Measurements from ENCODE around the gene ADRA1B. TPM values are rescaled to one million over a fixed set of nuclear protein-coding genes. Genes with fewer than 3 reads are reported as not detected.

ADRA1B gene
- total RNA-seq (2012; rRNA removed): 0.25 and 0.87 TPM in 2 replicates

GRCh38 chr5:159915904-159916840, at the start of gene ADRA1B:
Gene ADRA1B (plus strand): TSS chr5:159916482. CDS start chr5:159916906, 424 bp downstream.
- Histone ChIP-seq H3K4me3 (ENCODE audit: low read length) (peak within 1 kb of the TSS; percentile 71), H3K9ac (ENCODE audit: low read depth, low read length) (peak within 1 kb of the TSS; percentile 59)

GRCh38 chr5:159873680-159874079, 42.6 kb upstream of the ADRA1B start:
- Histone ChIP-seq H3K9ac (ENCODE audit: low read depth, low read length) (no peak overlapping the region), H3K36me3 (ENCODE audit: insufficient read depth, low read length) (no peaks in the 10 kb centered on the region), H3K9me3 (replicated peaks; ENCODE audit: low read length) (no peaks in the 10 kb centered on the region), H3K27me3 (ENCODE audit: control insufficient read depth, insufficient read depth, low read length) (no peaks in the 10 kb centered on the region), H3K4me2 (ENCODE audit: low read length) (peak overlapping the region; percentile 1), H3K4me1 (ENCODE audit: control insufficient read depth, insufficient read depth, low read length) (peaks cover 28% of the 10 kb centered on the region), H3K4me3 (ENCODE audit: low read length) (peak overlapping the region; percentile 3)

More at GRCh38 chr5:159915904-159916840, at the start of gene ADRA1B:
- H3K9me3 ChIP-seq (replicated peaks; ENCODE audit: low read length): no peaks in the 10 kb centered on the region
- no peaks in the 10 kb centered on the region for H3K27me3 ChIP-seq (ENCODE audit: control insufficient read depth, insufficient read depth, low read length)
- no peaks in the 10 kb centered on the region for H3K36me3 ChIP-seq (ENCODE audit: insufficient read depth, low read length)
- H3K4me2 ChIP-seq (ENCODE audit: low read length): peak within 1 kb of the TSS; percentile 87
- peaks cover 60% of the 10 kb centered on the region for H3K4me1 ChIP-seq (ENCODE audit: control insufficient read depth, insufficient read depth, low read length)

- no peaks in the 10 kb centered on the region for H3K9me3 ChIP-seq (replicated peaks; ENCODE audit: low read length)
- H3K4me1 ChIP-seq (ENCODE audit: control insufficient read depth, insufficient read depth, low read length): peaks cover 34% of the 10 kb centered on the region
- H3K36me3 ChIP-seq (ENCODE audit: insufficient read depth, low read length): no peaks in the 10 kb centered on the region
- no peaks in the 10 kb centered on the region for H3K27me3 ChIP-seq (ENCODE audit: control insufficient read depth, insufficient read depth, low read length)
- no peak overlapping the region for H3K4me3 ChIP-seq (ENCODE audit: low read length)
- H3K4me2 ChIP-seq (ENCODE audit: low read length): peak overlapping the region; percentile 1
- H3K9ac ChIP-seq (ENCODE audit: low read depth, low read length): no peak overlapping the region
Measured at GRCh38 chr5:159874263-159874662, 42.0 kb upstream of the ADRA1B start.

DNA sequence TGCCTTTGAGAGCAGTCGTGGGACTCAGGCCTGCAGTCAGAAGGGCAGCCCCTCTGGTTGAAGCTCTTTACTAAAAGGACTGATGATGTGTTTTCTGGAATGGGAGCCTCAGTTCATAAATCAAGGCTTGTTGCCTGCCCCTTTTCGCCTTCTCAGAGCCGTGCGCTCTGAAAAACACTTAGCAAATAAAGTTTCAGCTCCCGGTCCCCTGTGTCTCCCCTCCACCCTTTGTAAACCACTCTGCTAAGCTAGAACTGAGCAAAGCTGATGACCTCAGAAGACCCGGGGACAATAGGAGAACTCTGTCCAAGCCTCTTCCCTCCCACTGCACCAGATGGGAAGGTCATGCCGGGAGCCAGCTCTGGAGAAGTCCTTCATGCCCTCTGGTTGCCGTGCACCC, 39.3 kb upstream of the ADRA1B start:
- H3K9me3 ChIP-seq (replicated peaks; ENCODE audit: low read length): no peaks in the 10 kb centered on the region
- peaks cover 37% of the 10 kb centered on the region for H3K4me1 ChIP-seq (ENCODE audit: control insufficient read depth, insufficient read depth, low read length)
- H3K4me3 ChIP-seq (ENCODE audit: low read length): no peak overlapping the region
- H3K36me3 ChIP-seq (ENCODE audit: insufficient read depth, low read length): no peaks in the 10 kb centered on the region
- H3K27me3 ChIP-seq (ENCODE audit: control insufficient read depth, insufficient read depth, low read length): no peaks in the 10 kb centered on the region
- H3K4me2 ChIP-seq (ENCODE audit: low read length): no peak overlapping the region
- H3K9ac ChIP-seq (ENCODE audit: low read depth, low read length): no peak overlapping the region

DNA sequence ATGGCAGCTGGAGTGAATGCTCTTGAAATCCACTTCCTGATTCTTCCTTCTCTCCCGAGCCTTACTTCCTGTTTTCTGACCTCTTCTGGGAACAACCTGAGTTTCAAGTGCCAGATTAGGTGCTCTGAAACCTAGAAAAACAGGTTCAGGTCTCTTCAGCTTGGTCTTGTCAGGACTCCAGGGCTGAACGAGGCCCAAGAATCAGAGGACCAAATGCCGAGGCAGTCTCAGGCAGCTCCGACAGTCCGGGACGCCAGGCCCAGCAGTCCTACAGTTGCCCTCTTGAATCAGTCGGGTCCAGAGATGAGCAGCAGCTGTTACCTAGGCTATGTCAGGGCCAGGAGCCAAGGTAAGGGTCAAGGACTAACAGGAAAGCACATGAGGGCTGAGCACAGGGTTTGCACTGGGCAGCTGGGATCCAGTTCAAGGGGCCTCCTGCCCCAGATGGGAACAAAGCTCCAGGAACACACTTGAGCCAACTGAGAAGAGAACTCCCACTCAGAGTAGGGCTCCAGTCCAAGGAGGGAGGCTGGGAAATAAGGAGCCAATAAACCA, 38.3 kb upstream of the ADRA1B start:
- Histone ChIP-seq H3K4me2 (ENCODE audit: low read length) (no peak overlapping the region), H3K9me3 (replicated peaks; ENCODE audit: low read length) (no peaks in the 10 kb centered on the region), H3K36me3 (ENCODE audit: insufficient read depth, low read length) (no peaks in the 10 kb centered on the region), H3K4me3 (ENCODE audit: low read length) (no peak overlapping the region), H3K27me3 (ENCODE audit: control insufficient read depth, insufficient read depth, low read length) (no peaks in the 10 kb centered on the region), H3K4me1 (ENCODE audit: control insufficient read depth, insufficient read depth, low read length) (peaks cover 42% of the 10 kb centered on the region), H3K9ac (ENCODE audit: low read depth, low read length) (no peak overlapping the region)

DNA sequence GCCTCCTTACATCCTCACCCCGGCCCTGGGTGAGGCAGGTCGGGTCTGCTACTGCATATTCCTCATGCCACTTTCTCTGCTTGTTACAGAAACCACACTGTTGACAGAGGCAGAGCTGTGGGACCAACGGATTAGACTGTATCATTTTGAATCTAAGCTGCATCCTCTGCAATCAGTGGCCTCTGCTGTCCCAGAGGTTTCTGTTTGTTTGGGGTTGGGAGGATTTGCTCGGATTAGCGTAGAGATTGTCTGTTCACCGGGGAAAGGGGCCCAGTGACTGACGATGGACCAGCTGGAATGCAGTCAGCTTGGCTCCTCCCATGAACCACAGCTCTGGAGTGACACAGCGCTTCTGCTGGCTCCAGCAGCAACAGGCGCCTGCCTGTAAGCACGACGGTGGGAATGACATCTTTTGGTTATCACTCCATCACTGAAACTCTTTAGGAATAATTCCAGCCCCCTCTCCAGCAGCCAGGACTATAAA, 37.3 kb upstream of the ADRA1B start:
- peaks cover 42% of the 10 kb centered on the region for H3K4me1 ChIP-seq (ENCODE audit: control insufficient read depth, insufficient read depth, low read length)
- no peaks in the 10 kb centered on the region for H3K27me3 ChIP-seq (ENCODE audit: control insufficient read depth, insufficient read depth, low read length)
- H3K9me3 ChIP-seq (replicated peaks; ENCODE audit: low read length): no peaks in the 10 kb centered on the region
- no peak overlapping the region for H3K4me3 ChIP-seq (ENCODE audit: low read length)
- no peaks in the 10 kb centered on the region for H3K36me3 ChIP-seq (ENCODE audit: insufficient read depth, low read length)
- H3K9ac ChIP-seq (ENCODE audit: low read depth, low read length): peak overlapping the region; percentile 36
- H3K4me2 ChIP-seq (ENCODE audit: low read length): peak overlapping the region; percentile 69

DNA sequence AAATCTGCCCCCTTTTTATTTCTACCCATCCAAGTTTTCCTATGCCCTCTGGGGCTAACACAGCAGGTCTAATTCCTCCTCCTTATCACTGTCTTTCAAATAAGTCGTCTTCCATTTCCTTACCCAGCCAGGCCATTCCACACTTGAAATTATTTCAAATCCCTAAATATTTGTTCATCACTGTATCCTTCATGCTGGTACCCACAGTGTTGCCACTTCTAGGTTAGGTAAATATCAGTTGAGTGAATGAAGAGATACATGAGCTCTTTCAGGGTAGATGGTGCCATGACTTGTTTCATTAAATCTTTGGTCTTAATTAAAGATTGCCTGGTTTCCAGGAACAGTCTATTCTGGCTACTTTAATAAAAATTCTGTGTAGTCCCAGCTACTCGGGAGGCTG, 35.6 kb upstream of the ADRA1B start:
- no peak overlapping the region for H3K4me3 ChIP-seq (ENCODE audit: low read length)

GRCh38 chr5:159881967-159882366, 34.3 kb upstream of the ADRA1B start:
- no peak overlapping the region for H3K4me3 ChIP-seq (ENCODE audit: low read length)
- H3K9me3 ChIP-seq (replicated peaks; ENCODE audit: low read length): no peaks in the 10 kb centered on the region
- H3K36me3 ChIP-seq (ENCODE audit: insufficient read depth, low read length): no peaks in the 10 kb centered on the region
- no peak overlapping the region for H3K4me2 ChIP-seq (ENCODE audit: low read length)
- H3K4me1 ChIP-seq (ENCODE audit: control insufficient read depth, insufficient read depth, low read length): peaks cover 51% of the 10 kb centered on the region
- H3K27me3 ChIP-seq (ENCODE audit: control insufficient read depth, insufficient read depth, low read length): no peaks in the 10 kb centered on the region
- H3K9ac ChIP-seq (ENCODE audit: low read depth, low read length): no peak overlapping the region

More for the DNA sequence above, 35.6 kb upstream of the ADRA1B start:
- H3K36me3 ChIP-seq (ENCODE audit: insufficient read depth, low read length): no peaks in the 10 kb centered on the region
- no peak overlapping the region for H3K4me2 ChIP-seq (ENCODE audit: low read length)
- H3K9ac ChIP-seq (ENCODE audit: low read depth, low read length): no peak overlapping the region
- no peaks in the 10 kb centered on the region for H3K9me3 ChIP-seq (replicated peaks; ENCODE audit: low read length)
- H3K4me1 ChIP-seq (ENCODE audit: control insufficient read depth, insufficient read depth, low read length): peaks cover 51% of the 10 kb centered on the region
- H3K27me3 ChIP-seq (ENCODE audit: control insufficient read depth, insufficient read depth, low read length): no peaks in the 10 kb centered on the region

DNA sequence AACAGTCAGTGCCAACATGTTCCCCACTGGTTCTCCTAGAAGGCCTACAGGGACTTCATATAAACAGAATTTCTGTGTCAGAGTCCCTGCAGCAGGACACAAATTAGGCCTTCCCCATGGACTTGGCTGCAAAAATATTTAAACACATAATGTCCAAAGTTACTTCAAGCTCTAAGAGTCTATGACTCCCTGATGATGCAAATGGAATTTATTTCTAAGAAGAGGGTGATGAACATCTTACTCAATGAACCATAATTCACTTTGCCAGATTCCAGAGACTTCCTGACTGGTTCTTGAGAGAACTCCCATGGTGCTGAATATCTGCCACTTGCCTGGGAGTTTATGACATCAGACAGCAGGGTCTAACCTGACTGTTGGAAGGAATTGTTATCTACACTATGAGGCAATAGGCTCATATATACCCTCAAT, 32.7 kb upstream of the ADRA1B start:
- Histone ChIP-seq H3K36me3 (ENCODE audit: insufficient read depth, low read length) (no peaks in the 10 kb centered on the region), H3K27me3 (ENCODE audit: control insufficient read depth, insufficient read depth, low read length) (no peaks in the 10 kb centered on the region), H3K4me2 (ENCODE audit: low read length) (no peak overlapping the region), H3K4me1 (ENCODE audit: control insufficient read depth, insufficient read depth, low read length) (peaks cover 40% of the 10 kb centered on the region), H3K4me3 (ENCODE audit: low read length) (no peak overlapping the region), H3K9ac (ENCODE audit: low read depth, low read length) (no peak overlapping the region), H3K9me3 (replicated peaks; ENCODE audit: low read length) (no peaks in the 10 kb centered on the region)

GRCh38 chr5:159884917-159885620, 31.2 kb upstream of the ADRA1B start:
- Histone ChIP-seq H3K4me2 (ENCODE audit: low read length) (peak overlapping the region; percentile 25), H3K9ac (ENCODE audit: low read depth, low read length) (no peak overlapping the region), H3K36me3 (ENCODE audit: insufficient read depth, low read length) (no peaks in the 10 kb centered on the region), H3K27me3 (ENCODE audit: control insufficient read depth, insufficient read depth, low read length) (no peaks in the 10 kb centered on the region), H3K9me3 (replicated peaks; ENCODE audit: low read length) (no peaks in the 10 kb centered on the region), H3K4me3 (ENCODE audit: low read length) (no peak overlapping the region), H3K4me1 (ENCODE audit: control insufficient read depth, insufficient read depth, low read length) (peaks cover 30% of the 10 kb centered on the region)

- Histone ChIP-seq H3K4me2 (ENCODE audit: low read length) (no peak overlapping the region), H3K27me3 (ENCODE audit: control insufficient read depth, insufficient read depth, low read length) (no peaks in the 10 kb centered on the region), H3K4me3 (ENCODE audit: low read length) (no peak overlapping the region), H3K9ac (ENCODE audit: low read depth, low read length) (no peak overlapping the region), H3K9me3 (replicated peaks; ENCODE audit: low read length) (no peaks in the 10 kb centered on the region), H3K4me1 (ENCODE audit: control insufficient read depth, insufficient read depth, low read length) (peaks cover 30% of the 10 kb centered on the region), H3K36me3 (ENCODE audit: insufficient read depth, low read length) (no peaks in the 10 kb centered on the region)
Measured at GRCh38 chr5:159886296-159886695, 30.0 kb upstream of the ADRA1B start.

All from skeletal muscle satellite cell (primary cell).